ENCODE measurements around the gene AJM1. TPM values are rescaled to one million over a fixed set of nuclear protein-coding genes. Genes with fewer than 3 reads are reported as not detected.

The AJM1 gene
- total RNA-seq, 1 donor from 2014 or later = 3.3 TPM

DNA sequence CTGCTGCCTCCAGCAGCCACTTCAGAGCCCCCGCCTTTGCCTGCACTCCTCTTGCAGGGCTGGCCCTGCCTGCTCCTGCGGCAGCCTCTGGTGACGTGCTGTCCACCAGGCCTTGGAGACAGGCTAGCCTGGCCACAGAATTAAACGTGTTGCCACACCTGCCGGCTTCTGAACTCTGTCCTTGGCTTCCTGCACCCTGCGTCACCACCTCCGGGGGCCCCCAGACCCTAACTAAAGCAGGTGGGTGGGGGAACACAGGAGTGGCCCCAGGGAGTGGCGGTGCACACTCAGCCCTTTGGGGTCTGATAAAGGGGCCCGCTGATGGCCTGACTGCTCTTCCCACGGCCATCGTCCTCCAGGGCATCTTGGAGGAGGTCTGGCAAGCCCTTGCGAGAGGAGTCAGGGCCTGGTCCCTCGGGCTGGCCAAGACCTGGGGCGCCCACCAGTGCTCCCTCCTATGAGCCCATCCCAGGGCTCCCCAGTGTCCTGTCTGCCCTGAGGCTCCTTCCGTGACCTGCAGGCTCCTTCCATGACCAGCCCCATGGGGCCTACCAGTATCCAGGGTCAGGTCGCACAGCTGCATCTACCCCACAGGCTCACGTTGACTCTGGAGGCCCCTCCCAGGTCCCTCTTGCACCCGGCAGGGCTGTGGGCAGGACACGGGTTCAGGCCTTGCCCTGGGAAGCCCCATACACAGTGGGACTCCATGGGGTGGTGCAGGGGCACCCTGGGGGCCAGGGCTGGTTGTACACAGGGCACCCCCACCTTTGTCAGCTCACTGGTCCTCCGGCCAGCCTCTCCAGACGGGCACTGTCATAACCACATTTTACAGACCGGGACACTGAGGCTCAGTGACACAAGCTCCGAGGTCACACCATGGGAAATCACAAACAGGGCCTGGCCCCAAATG is 8.8 kb downstream of the AJM1 start:
- Histone ChIP-seq H3K4me3 (ENCODE audit: insufficient read depth, low read depth, low read length) (no peak overlapping the region), H3K4me1 (ENCODE audit: insufficient read depth, low read length) (peaks cover 9% of the 10 kb centered on the region), H3K9me3 (ENCODE audit: insufficient read depth, low read depth, low read length) (peaks cover 3% of the 10 kb centered on the region), H3K9ac (ENCODE audit: low read length) (no peak overlapping the region), H3K36me3 (ENCODE audit: insufficient read depth, low read length) (no peaks in the 10 kb centered on the region), H4K20me1 (ENCODE audit: insufficient read depth, low read length) (peaks cover 15% of the 10 kb centered on the region), H3K4me2 (ENCODE audit: low read length) (peak overlapping the region; percentile 100), H3K27ac (ENCODE audit: low read depth, low read length) (no peak overlapping the region), H3K79me2 (ENCODE audit: insufficient read depth, low read length) (peaks cover 11% of the 10 kb centered on the region), H3K27me3 (ENCODE audit: insufficient read depth, low read length) (peaks cover 7% of the 10 kb centered on the region), H2AFZ (ENCODE audit: low read depth, low read length) (no peak overlapping the region)
- FAIRE-seq = no peak
- Mint-ChIP-seq H3K9me3 (ENCODE audit: unreplicated experiment) (peaks cover 3% of the 10 kb centered on the region), H3K4me1 (ENCODE audit: low read depth, unreplicated experiment) (peaks cover 2% of the 10 kb centered on the region), H3K27me3 (ENCODE audit: low read depth, unreplicated experiment) (no peaks in the 10 kb centered on the region), H3K27ac (ENCODE audit: unreplicated experiment) (no peak overlapping the region), H3K36me3 (ENCODE audit: low read depth, unreplicated experiment) (no peaks in the 10 kb centered on the region), H3K4me3 (ENCODE audit: unreplicated experiment) (peak overlapping the region; percentile 88)
- DNase-seq (ENCODE audit: low read depth) = no peak
- no peak for TF ChIP-seq CTCF (IDR thresholded peaks at IDR 0.05; ENCODE audit: insufficient read depth, low read depth, low read length)
- TF ChIP-seq EZH2 (IDR thresholded peaks at IDR 0.05; ENCODE audit: insufficient read depth, low read length) = no peak

DNA sequence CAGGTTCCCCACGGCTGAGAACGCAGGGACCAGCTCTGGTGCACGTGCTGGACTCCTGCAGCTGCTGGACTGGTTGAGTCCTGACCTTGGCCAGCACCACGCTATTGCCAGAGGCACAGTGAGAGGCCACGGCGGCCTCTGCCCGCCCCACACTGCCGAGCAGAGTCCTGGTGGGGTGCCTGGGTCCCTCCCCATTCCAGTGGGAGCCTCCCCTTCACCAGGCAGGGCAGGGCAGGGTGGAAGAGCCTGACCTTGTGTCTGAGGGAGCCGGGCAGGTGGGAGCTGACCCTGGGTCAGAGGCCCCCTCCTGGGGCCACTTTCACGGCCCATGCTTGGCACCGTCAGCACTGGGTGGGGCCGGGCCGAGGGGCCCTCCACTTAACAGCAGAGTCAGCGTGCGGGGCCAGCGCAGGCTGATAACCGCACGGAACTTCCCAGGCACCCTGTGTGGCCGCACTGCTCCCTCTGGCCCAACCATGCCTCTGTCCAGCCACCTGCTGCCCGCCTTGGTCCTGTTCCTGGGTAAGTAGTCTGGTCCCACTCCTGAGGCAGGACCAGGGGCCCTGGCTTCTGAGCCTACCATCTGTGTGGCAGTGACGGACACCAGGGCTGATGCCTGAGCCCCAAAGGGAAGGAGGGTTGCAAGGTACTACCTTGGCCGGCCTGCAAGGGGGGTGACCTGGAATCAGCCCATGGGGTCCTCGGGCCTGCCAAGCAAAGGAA is 9.8 kb downstream of the AJM1 start, which contains the start of gene MAMDC4:
Gene MAMDC4 (plus strand): TSS at position 406 of the 723 bp plus-strand sequence. CDS start 71 bp downstream, at position 477.
- Histone ChIP-seq H3K27me3 (ENCODE audit: insufficient read depth, low read length) (no peaks in the 10 kb centered on the region), H3K4me2 (ENCODE audit: low read length) (no peak within 1 kb of the TSS), H3K4me1 (ENCODE audit: insufficient read depth, low read length) (peaks cover 9% of the 10 kb centered on the region), H3K79me2 (ENCODE audit: insufficient read depth, low read length) (peaks cover 11% of the 10 kb centered on the region), H3K27ac (ENCODE audit: low read depth, low read length) (no peak within 1 kb of the TSS), H4K20me1 (ENCODE audit: insufficient read depth, low read length) (peaks cover 17% of the 10 kb centered on the region), H3K9ac (ENCODE audit: low read length) (no peak within 1 kb of the TSS), H3K4me3 (ENCODE audit: insufficient read depth, low read depth, low read length) (no peak within 1 kb of the TSS), H3K9me3 (ENCODE audit: insufficient read depth, low read depth, low read length) (no peaks in the 10 kb centered on the region), H3K36me3 (ENCODE audit: insufficient read depth, low read length) (no peaks in the 10 kb centered on the region), H2AFZ (ENCODE audit: low read depth, low read length) (no peak within 1 kb of the TSS)
- no peak for DNase-seq (ENCODE audit: low read depth)
- H3K4me3 Mint-ChIP-seq (ENCODE audit: unreplicated experiment) = no peak within 1 kb of the TSS
- no peak for FAIRE-seq
- no peaks in the 10 kb centered on the region for H3K27me3 Mint-ChIP-seq (ENCODE audit: low read depth, unreplicated experiment)
- TF ChIP-seq CTCF (IDR thresholded peaks at IDR 0.05; ENCODE audit: insufficient read depth, low read depth, low read length) = no peak
- TF ChIP-seq EZH2 (IDR thresholded peaks at IDR 0.05; ENCODE audit: insufficient read depth, low read length) = no peak
- peaks cover 2% of the 10 kb centered on the region for H3K4me1 Mint-ChIP-seq (ENCODE audit: low read depth, unreplicated experiment)
- no peaks in the 10 kb centered on the region for H3K36me3 Mint-ChIP-seq (ENCODE audit: low read depth, unreplicated experiment)
- H3K27ac Mint-ChIP-seq (ENCODE audit: unreplicated experiment) = peak within 1 kb of the TSS; percentile 80
- no peaks in the 10 kb centered on the region for H3K9me3 Mint-ChIP-seq (ENCODE audit: unreplicated experiment)

Measured in astrocyte (in vitro differentiated cells and primary cell).